K562 (cell line): Measurements from ENCODE around the gene EFNA2. TPM values are rescaled to one million over a fixed set of nuclear protein-coding genes. Genes with fewer than 3 reads are reported as not detected.

Experiments
- CBX5 ChIP-seq: IDR thresholded peaks from 2 replicates; pipeline ENCODE4 v1.6.1; 2014; ENCODE audit warnings: low read depth, borderline replicate concordance
- CC2D1A ChIP-seq: fragments of 450-650 bp; IDR thresholded peaks from 2 replicates; pipeline ENCODE4 v1.6.1; 2017; ENCODE audit warnings: mild to moderate bottlenecking
- CREB1 ChIP-seq, 2 experiments: sonication (generic) in 1 of 2; formaldehyde crosslinking in 1 of 2; IDR thresholded peaks; 2 replicates each; pipeline versions ENCODE4 v1.6.1 to v1.8.0; 2012 to 2022; ENCODE audit warnings: inconsistent platforms in 1 of 2, mild to moderate bottlenecking in 1 of 2, missing genetic modification reagents in 1 of 2, moderate library complexity in 1 of 2
- EP400 ChIP-seq: fragments of 450-650 bp; IDR thresholded peaks from 2 replicates; pipeline ENCODE4 v1.6.1; 2017; ENCODE audit warnings: antibody characterized with exemption, mild to moderate bottlenecking, moderate library complexity
- ERF ChIP-seq: fragments of 450-650 bp; formaldehyde crosslinking; IDR thresholded peaks from 2 replicates; pipeline ENCODE4 v1.4.0; 2020; ENCODE audit warnings: mild to moderate bottlenecking, mixed read lengths
- ETV1 ChIP-seq: fragments of 450-650 bp; conservative IDR thresholded peaks from 2 replicates; pipeline ENCODE4 v1.6.1; 2016; ENCODE audit warnings: missing genetic modification characterization, control low read depth, low read depth, missing compliant biosample characterization
- ETV5 ChIP-seq: sonication (generic); formaldehyde crosslinking; IDR thresholded peaks from 2 replicates; pipeline ENCODE4 v1.4.0; 2020; ENCODE audit warnings: low read depth, mild to moderate bottlenecking, missing genetic modification reagents
- ETV6 ChIP-seq, 3 experiments: fragments of 150-350 bp in 1 of 3; sonication (generic) in 1 of 3; formaldehyde crosslinking in 1 of 3; IDR thresholded peaks; 2 replicates each; pipeline versions ENCODE4 v1.6.1 to v1.8.0; 2014 to 2022; ENCODE audit warnings: borderline replicate concordance in 2 of 3, low read depth in 2 of 3, antibody characterized with exemption in 1 of 3, low read length in 1 of 3, mild to moderate bottlenecking in 1 of 3, missing genetic modification reagents in 1 of 3
- FOXP1 ChIP-seq: sonication (generic); formaldehyde crosslinking; IDR thresholded peaks from 2 replicates; pipeline ENCODE4 v1.8.0; 2022; ENCODE audit warnings: mild to moderate bottlenecking, missing genetic modification reagents
- HDAC2 ChIP-seq: fragments of 450-650 bp; IDR thresholded peaks from 2 replicates; pipeline ENCODE4 v1.6.1; 2016; ENCODE audit warnings: mild to moderate bottlenecking
- JUND ChIP-seq, 2 experiments: IDR thresholded peaks; 2 replicates in 1 of 2; 3 replicates in 1 of 2; pipeline ENCODE4 v1.6.1; 2011; ENCODE audit warnings: borderline replicate concordance in 2 of 2, low read depth in 2 of 2, low read length in 2 of 2, improper control_type of control experiment in 1 of 2, missing biosample characterization in 1 of 2, missing genetic modification characterization in 1 of 2, missing genetic modification reagents in 1 of 2
- NRF1 ChIP-seq, 2 experiments: fragments of 450-650 bp; IDR thresholded peaks in 1 of 2; conservative IDR thresholded peaks in 1 of 2; 2 replicates each; pipeline ENCODE4 v1.6.1; 2014; ENCODE audit warnings: mild to moderate bottlenecking in 2 of 2
- PCBP1 ChIP-seq: fragments of 200-400 bp; formaldehyde crosslinking; IDR thresholded peaks from 2 replicates; pipeline ENCODE4 v1.6.1; 2018; ENCODE audit warnings: mild to moderate bottlenecking, low read depth, low read length; ENCODE audit not compliant: poor library complexity, severe bottlenecking
- SOX6 ChIP-seq: fragments of 450-650 bp; IDR thresholded peaks from 2 replicates; pipeline ENCODE4 v1.6.1; 2014; ENCODE audit warnings: mild to moderate bottlenecking
- TAF1 ChIP-seq: IDR thresholded peaks from 2 replicates; pipeline ENCODE4 v1.6.1; 2011; ENCODE audit warnings: mild to moderate bottlenecking, low read length, moderate library complexity; ENCODE audit not compliant: insufficient read depth, control insufficient read depth, severe bottlenecking; ENCODE audit errors: extremely low read depth
- TAF7 ChIP-seq: fragments of 450-650 bp; IDR thresholded peaks from 2 replicates; pipeline ENCODE4 v1.6.1; 2016; ENCODE audit warnings: missing genetic modification characterization, missing compliant biosample characterization
- TCF7L2 ChIP-seq: fragments of 150-350 bp; IDR thresholded peaks from 2 replicates; pipeline ENCODE4 v1.6.1; 2016; ENCODE audit warnings: low read depth, mild to moderate bottlenecking, low read length, moderate library complexity
- TEAD1 ChIP-seq, 2 experiments: fragments of 450-650 bp in 1 of 2; sonication (generic) in 1 of 2; formaldehyde crosslinking; IDR thresholded peaks; 2 replicates each; pipeline versions ENCODE4 v1.4.0 to v1.8.0; 2020 to 2022; ENCODE audit warnings: mild to moderate bottlenecking in 2 of 2, missing genetic modification reagents in 1 of 2
- ZNF121 ChIP-seq: sonication (generic); formaldehyde crosslinking; conservative IDR thresholded peaks from 2 replicates; pipeline ENCODE4 v1.8.0; 2022; ENCODE audit warnings: missing genetic modification reagents
- ZNF282 ChIP-seq: sonication (generic); formaldehyde crosslinking; IDR thresholded peaks from 2 replicates; pipeline ENCODE4 v1.8.1; 2023; ENCODE audit warnings: missing genetic modification reagents
- ZNF436 ChIP-seq: fragments of 250-450, 450-650 bp; sonication (Bioruptor Pico); formaldehyde crosslinking; IDR thresholded peaks from 2 replicates; pipeline ENCODE4 v1.7.0; 2020; ENCODE audit warnings: mild to moderate bottlenecking
- polyA plus RNA-seq, 8 experiments: library from polyadenylated mRNA; depleted of rRNA in 4 of 8; stranded (reverse) in 5 of 8; unstranded in 3 of 8; fragments of >200 nt; fragmentation: Nextera tagmentation in 2 of 8; fragmentation: Illumina TruSeq in 1 of 8; extraction: Ambion mirVana in 2 of 8; extraction: Trizol in 1 of 8; gene quantifications; 2 replicates each; pipeline versions ENCODE4 v1.2.1 to v1.2.3, GENCODE V29; 2011 to 2014; ENCODE audit warnings: inconsistent platforms in 1 of 8, missing spikeins in 1 of 8
- total RNA-seq, 7 experiments: library from RNA; depleted of rRNA in 6 of 7; stranded (reverse); fragments of >200 nt in 6 of 7; fragmentation: Illumina TruSeq in 2 of 7; extraction: Trizol in 2 of 7; gene quantifications; 2 replicates each; pipeline versions ENCODE4 v1.2.1 to v1.2.3, GENCODE V29; 2011 to 2021; ENCODE audit warnings: low replicate concordance in 1 of 7
- TF ChIP-seq, protein P1 (sequence below), 2 experiments: IDR thresholded peaks; 2 replicates each; pipeline ENCODE4 v1.6.1; 2011; ENCODE audit warnings: borderline replicate concordance in 1 of 2, control low read depth in 1 of 2, low read depth in 1 of 2, low read length in 1 of 2, mild to moderate bottlenecking in 1 of 2, mixed read lengths in 1 of 2, moderate library complexity in 1 of 2; ENCODE audit not compliant: insufficient read depth in 1 of 2, insufficient read length in 1 of 2, poor library complexity in 1 of 2, severe bottlenecking in 1 of 2; ENCODE audit errors: extremely low read depth in 1 of 2
- TF ChIP-seq, protein P2 (sequence below): sonication (generic); formaldehyde crosslinking; IDR thresholded peaks from 2 replicates; pipeline ENCODE4 v1.8.0; 2022; ENCODE audit warnings: mild to moderate bottlenecking, missing genetic modification reagents, borderline replicate concordance

The EFNA2 gene
- total and polyA plus RNA-seq, 9 of the 15 experiments (the other 6 are each of a cell fraction or from before 2014, with no cell fraction given), result 0.11 to 0.44 (median 0.15) TPM; not detected in 6

DNA sequence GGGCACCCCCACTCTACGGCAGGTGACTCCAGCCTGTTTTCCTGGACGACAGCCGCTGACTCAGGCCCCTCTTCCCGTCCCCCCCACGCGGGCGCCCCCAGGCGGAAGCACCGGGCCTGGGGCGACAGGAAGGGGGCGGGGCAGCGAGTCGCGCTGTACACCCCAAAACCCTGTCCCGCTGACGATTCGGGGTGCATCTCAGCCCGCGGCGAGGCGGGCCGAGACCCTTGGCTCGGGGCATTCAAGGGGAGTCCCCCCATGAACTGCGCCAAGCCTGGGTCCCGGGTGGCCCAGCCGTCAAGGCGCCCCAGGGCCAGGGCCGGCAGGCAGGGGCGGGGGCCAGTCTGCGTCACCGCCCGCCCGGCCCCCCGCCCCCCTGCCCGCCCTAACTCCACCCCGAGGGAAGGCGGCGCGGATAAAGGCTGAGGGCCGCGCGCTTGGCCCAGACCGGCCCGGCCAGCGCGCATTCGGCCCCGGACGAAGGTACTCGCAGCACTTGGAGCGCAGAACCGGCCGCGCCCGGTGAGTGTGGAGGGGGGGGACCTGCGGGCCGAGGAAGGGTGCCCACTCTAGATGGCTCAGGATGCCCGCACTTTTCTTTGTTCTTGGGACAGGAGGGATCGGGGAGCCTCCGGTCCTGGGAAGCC, 37.4 kb upstream of the EFNA2 start, which contains the start of gene MIDN (continued):
- TF ChIP-seq FOXP1 (CRISPR knock-in tag) (no peak), ZNF121 (no peak), CBX5 (no peak), TAF1 (peak; percentile 85), NRF1 (conservative IDR thresholded peaks at IDR 0.05 in 1 of 2, IDR thresholded peaks at IDR 0.05 in 1 of 2) (peak in 1 of 2 experiments; percentile 61; a peak in 2 of 4 replicates), ETV1 (peak; percentile 85), HDAC2 (0 out of 2 replicates have a peak, but pooled peaks have one; percentile 8), PCBP1 (peak; percentile 81), ERF (CRISPR knock-in tag) (peak; percentile 68), JUND (IDR thresholded peaks at IDR 0.05; ENCODE audit: borderline replicate concordance, low read depth, low read length) (peak; percentile 72), JUND (tag; IDR thresholded peaks at IDR 0.05; ENCODE audit: borderline replicate concordance, low read depth, low read length) (peak; percentile 10; the same call in 1 of the 3 replicates), ZNF282 (CRISPR knock-in tag) (no peak), CC2D1A (no peak), TCF7L2 (no peak), EP400 (peak; percentile 57; the same call in 1 of the 2 replicates), ETV6 (IDR thresholded peaks at IDR 0.05; ENCODE audit: borderline replicate concordance in 1 of 2, low read depth in 2 of 2, low read length in 1 of 2) (0 out of 4 replicates have a peak, but pooled peaks of 1 of the 2 experiments have one; percentile 54), ETV6 (CRISPR knock-in tag; IDR thresholded peaks at IDR 0.05; ENCODE audit: borderline replicate concordance) (no peak), TAF7 (tag) (peak; percentile 59; the same call in 1 of the 2 replicates), SOX6 (peak; percentile 29; the same call in 1 of the 2 replicates), ZNF436 (no peak; the same call in 1 of the 2 replicates), TEAD1 (CRISPR knock-in tag; IDR thresholded peaks at IDR 0.05) (no peak), CREB1 (IDR thresholded peaks at IDR 0.05) (0 out of 2 replicates have a peak, but pooled peaks have one; percentile 25), CREB1 (CRISPR knock-in tag; IDR thresholded peaks at IDR 0.05) (no peak; the same call in 1 of the 2 replicates), ETV5 (CRISPR knock-in tag) (peak; percentile 88)
- TF ChIP-seq, protein P1, sequence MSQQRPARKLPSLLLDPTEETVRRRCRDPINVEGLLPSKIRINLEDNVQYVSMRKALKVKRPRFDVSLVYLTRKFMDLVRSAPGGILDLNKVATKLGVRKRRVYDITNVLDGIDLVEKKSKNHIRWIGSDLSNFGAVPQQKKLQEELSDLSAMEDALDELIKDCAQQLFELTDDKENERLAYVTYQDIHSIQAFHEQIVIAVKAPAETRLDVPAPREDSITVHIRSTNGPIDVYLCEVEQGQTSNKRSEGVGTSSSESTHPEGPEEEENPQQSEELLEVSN (IDR thresholded peaks at IDR 0.05; ENCODE audit: borderline replicate concordance in 1 of 2, extremely low read depth in 1 of 2, insufficient read depth in 1 of 2, insufficient read length in 1 of 2, low read depth in 1 of 2, low read length in 1 of 2, poor library complexity in 1 of 2, severe bottlenecking in 1 of 2), result peak in 1 of 2 experiments; percentile 36
- TF ChIP-seq, protein P2, sequence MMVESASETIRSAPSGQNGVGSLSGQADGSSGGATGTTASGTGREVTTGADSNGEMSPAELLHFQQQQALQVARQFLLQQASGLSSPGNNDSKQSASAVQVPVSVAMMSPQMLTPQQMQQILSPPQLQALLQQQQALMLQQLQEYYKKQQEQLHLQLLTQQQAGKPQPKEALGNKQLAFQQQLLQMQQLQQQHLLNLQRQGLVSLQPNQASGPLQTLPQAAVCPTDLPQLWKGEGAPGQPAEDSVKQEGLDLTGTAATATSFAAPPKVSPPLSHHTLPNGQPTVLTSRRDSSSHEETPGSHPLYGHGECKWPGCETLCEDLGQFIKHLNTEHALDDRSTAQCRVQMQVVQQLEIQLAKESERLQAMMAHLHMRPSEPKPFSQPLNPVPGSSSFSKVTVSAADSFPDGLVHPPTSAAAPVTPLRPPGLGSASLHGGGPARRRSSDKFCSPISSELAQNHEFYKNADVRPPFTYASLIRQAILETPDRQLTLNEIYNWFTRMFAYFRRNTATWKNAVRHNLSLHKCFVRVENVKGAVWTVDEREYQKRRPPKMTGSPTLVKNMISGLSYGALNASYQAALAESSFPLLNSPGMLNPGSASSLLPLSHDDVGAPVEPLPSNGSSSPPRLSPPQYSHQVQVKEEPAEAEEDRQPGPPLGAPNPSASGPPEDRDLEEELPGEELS (CRISPR knock-in tag), result peak; percentile 27; the same call in 1 of the 2 replicates
